Peyer's patch (tissue), 4 donors: Measurements from ENCODE around the gene CRLF2.

Experiments
- POLR2A ChIP-seq, 2 donors: fragments of 450-650 bp; IDR thresholded peaks; one replicate each; pipeline ENCODE4 v1.5.1; 2017; ENCODE audit warnings: antibody characterized with exemption in 2 of 2, mild to moderate bottlenecking in 2 of 2, moderate library complexity in 2 of 2
- TF ChIP-seq, protein P1 (sequence below), 6 experiments: fragments of 450-650 bp in 4 of 6; fragments of 200-600 bp in 2 of 6; sonication (generic) in 1 of 6; IDR thresholded peaks; one replicate each; pipeline ENCODE4 v1.5.1; 2017 to 2019; ENCODE audit warnings: antibody characterized with exemption in 6 of 6, mild to moderate bottlenecking in 3 of 6, moderate library complexity in 1 of 6

DNA sequence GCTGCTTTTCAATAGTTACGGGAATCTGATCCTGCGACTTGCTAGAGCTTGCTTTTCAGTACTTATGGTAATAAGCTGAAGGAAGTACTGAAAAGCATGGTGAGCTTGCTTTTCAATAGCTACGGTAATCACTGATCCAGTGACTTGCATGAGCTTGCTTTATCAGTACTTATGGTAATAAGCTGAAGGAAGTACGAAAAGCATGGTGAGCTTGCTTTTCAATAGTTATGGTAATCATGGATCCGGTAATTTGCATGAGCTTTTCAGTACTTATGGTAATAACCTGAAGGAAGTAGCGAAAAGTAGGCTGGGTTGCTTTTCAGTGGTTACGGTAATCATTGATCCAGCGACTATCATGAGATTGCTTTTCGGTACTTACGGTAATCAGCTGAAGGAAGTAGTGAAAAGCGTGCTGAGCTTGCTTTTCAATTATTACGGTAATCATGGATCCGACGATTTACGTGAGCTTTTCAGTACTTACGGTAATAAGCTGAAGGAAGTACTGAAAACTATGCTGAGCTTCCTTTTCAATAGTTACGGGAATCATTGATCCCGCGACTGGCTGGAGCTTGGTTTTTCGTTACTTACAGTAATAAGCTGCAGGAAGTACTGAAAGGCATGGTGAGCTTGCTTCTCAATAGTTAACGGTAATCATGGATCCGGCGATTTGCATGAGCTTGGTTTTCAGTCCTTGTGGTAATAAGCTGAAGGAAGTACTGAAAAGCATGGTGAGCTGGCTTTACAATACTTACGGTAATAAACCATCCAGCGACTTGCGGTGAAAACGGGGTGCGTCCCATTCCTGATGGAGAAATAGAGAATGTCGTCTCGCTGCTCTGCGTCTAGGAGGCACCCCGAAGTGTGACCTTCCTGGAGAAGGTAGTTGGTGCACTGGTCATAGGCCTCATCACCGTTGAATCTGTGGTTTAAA is 6.5 kb downstream of the CRLF2 start:
- no peak for TF ChIP-seq POLR2A (IDR thresholded peaks at IDR 0.05)
- TF ChIP-seq, protein P1, sequence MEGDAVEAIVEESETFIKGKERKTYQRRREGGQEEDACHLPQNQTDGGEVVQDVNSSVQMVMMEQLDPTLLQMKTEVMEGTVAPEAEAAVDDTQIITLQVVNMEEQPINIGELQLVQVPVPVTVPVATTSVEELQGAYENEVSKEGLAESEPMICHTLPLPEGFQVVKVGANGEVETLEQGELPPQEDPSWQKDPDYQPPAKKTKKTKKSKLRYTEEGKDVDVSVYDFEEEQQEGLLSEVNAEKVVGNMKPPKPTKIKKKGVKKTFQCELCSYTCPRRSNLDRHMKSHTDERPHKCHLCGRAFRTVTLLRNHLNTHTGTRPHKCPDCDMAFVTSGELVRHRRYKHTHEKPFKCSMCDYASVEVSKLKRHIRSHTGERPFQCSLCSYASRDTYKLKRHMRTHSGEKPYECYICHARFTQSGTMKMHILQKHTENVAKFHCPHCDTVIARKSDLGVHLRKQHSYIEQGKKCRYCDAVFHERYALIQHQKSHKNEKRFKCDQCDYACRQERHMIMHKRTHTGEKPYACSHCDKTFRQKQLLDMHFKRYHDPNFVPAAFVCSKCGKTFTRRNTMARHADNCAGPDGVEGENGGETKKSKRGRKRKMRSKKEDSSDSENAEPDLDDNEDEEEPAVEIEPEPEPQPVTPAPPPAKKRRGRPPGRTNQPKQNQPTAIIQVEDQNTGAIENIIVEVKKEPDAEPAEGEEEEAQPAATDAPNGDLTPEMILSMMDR (IDR thresholded peaks at IDR 0.05): no peak
